A549 (cell line): ENCODE data around the gene ROR2. TPM values are rescaled to one million over a fixed set of nuclear protein-coding genes. Genes with fewer than 3 reads are reported as not detected.

ENCODE experiments used
- ATAC-seq, 2 experiments: fragments of 200-7000 bp in 1 of 2; fragments of >200 bp in 1 of 2; cut with Nextera tagmentation in 1 of 2; cut with Tn5 transposase in 1 of 2; 3 replicates each; pipeline versions ENCODE4 v1.8.0 to v1.9.1; 2018 to 2020; ENCODE audit warnings: mild to moderate bottlenecking in 1 of 2, moderate library complexity in 1 of 2
- CTCF ChIA-PET: fragments of 300-600 bp; sonication (Branson Sonifier 250); formaldehyde crosslinking; extraction: SDS; loops from one replicate; lab custom pipeline; 2021; ENCODE audit warnings: antibody characterized with exemption, inconsistent platforms; lab: Yijun Ruan, JAX
- POLR2A ChIA-PET: fragments of 350-600 bp; formaldehyde crosslinking; extraction: SDS; loops from one replicate; lab custom pipeline; 2021; ENCODE audit warnings: antibody characterized with exemption, inconsistent platforms; lab: Yijun Ruan, JAX
- DNase-seq, 2 experiments: peaks; one replicate each; pipeline versions ENCODE4 v3.0.0 to v3.0.0-alpha.2; 2011 to 2016; ENCODE audit warnings: low read depth in 1 of 2, low spot score in 1 of 2
- FAIRE-seq: peaks from 2 replicates; lab custom pipeline; 2011; peaks lifted over from hg19 to GRCh38; lab: Jason Lieb, UNC
- H3K27ac ChIP-seq, 2 experiments: fragments of >200 bp; sonication (Bioruptor Twin); formaldehyde crosslinking; 3 replicates each; pipeline ENCODE4 v1.5.1; 2016 to 2017
- H3K4me1 ChIP-seq: fragments of >200 bp; sonication (Bioruptor Twin); formaldehyde crosslinking; 3 replicates; pipeline ENCODE4 v1.6.1; 2016
- H3K4me2 ChIP-seq: fragments of >200 bp; sonication (Bioruptor Twin); formaldehyde crosslinking; 3 replicates; pipeline ENCODE4 v1.6.1; 2016
- H3K4me3 ChIP-seq: fragments of >200 bp; sonication (Bioruptor Twin); formaldehyde crosslinking; 3 replicates; pipeline ENCODE4 v1.5.1; 2016
- H3K9me3 ChIP-seq: fragments of >200 bp; sonication (Bioruptor Twin); formaldehyde crosslinking; 3 replicates; pipeline ENCODE4 v1.6.1; 2016
- BHLHE40 ChIP-seq: IDR thresholded peaks from 2 replicates; pipeline ENCODE4 v1.6.1; 2012; ENCODE audit warnings: low read depth, low read length, inconsistent platforms
- CHD2 ChIP-seq: fragments of 150-350 bp; IDR thresholded peaks from 2 replicates; pipeline ENCODE4 v1.6.1; 2014; ENCODE audit warnings: low read length; ENCODE audit not compliant: partially characterized antibody
- EHF ChIP-seq: fragments of 250-450 bp; sonication (Bioruptor Pico); IDR thresholded peaks from 2 replicates; pipeline ENCODE4 v1.5.0; 2020; ENCODE audit warnings: mild to moderate bottlenecking
- EHMT2 ChIP-seq: fragments of 200-600 bp; sonication (generic); IDR thresholded peaks from 2 replicates; pipeline ENCODE4 v1.6.1; 2016; ENCODE audit warnings: antibody characterized with exemption, low read depth, mild to moderate bottlenecking, moderate library complexity
- ESRRA ChIP-seq: fragments of 150-350 bp; IDR thresholded peaks from 2 replicates; pipeline ENCODE4 v1.6.1; 2014; ENCODE audit warnings: mild to moderate bottlenecking, low read length, borderline replicate concordance
- FOXS1 ChIP-seq: fragments of 250-450 bp; sonication (Bioruptor Pico); IDR thresholded peaks from 2 replicates; pipeline ENCODE4 v1.5.0; 2020; ENCODE audit warnings: mild to moderate bottlenecking, moderate library complexity
- HDAC2 ChIP-seq: fragments of 200-600 bp; sonication (generic); IDR thresholded peaks from 2 replicates; pipeline ENCODE4 v1.6.1; 2016
- HEYL ChIP-seq: fragments of 250-450 bp; sonication (Bioruptor Pico); IDR thresholded peaks from 2 replicates; pipeline ENCODE4 v1.8.0; 2021; ENCODE audit warnings: mild to moderate bottlenecking, moderate library complexity
- JUN ChIP-seq, 2 experiments: fragments of >200 bp; sonication (Bioruptor Twin); formaldehyde crosslinking; IDR thresholded peaks; 2 replicates in 1 of 2; 3 replicates in 1 of 2; pipeline ENCODE4 v1.6.1; 2016 to 2017
- KDM1A ChIP-seq: fragments of 200-600 bp; sonication (generic); IDR thresholded peaks from 2 replicates; pipeline ENCODE4 v1.6.1; 2016; ENCODE audit warnings: low read depth, mild to moderate bottlenecking
- KDM5A ChIP-seq: fragments of 200-600 bp; sonication (generic); IDR thresholded peaks from 2 replicates; pipeline ENCODE4 v1.6.1; 2016; ENCODE audit warnings: antibody characterized with exemption, mild to moderate bottlenecking
- POLR2A ChIP-seq: IDR thresholded peaks from 2 replicates; pipeline ENCODE4 v1.6.1; 2012; ENCODE audit warnings: mild to moderate bottlenecking, low read length
- RARB ChIP-seq: fragments of 250-450 bp; sonication (Bioruptor Pico); IDR thresholded peaks from 2 replicates; pipeline ENCODE4 v1.8.0; 2021; ENCODE audit warnings: mild to moderate bottlenecking, moderate library complexity
- RNF2 ChIP-seq: fragments of 200-600 bp; sonication (generic); IDR thresholded peaks from 2 replicates; pipeline ENCODE4 v1.6.1; 2016; ENCODE audit warnings: low read depth, mild to moderate bottlenecking, antibody characterized with exemption, moderate library complexity, borderline replicate concordance
- SMC3 ChIP-seq: fragments of >200 bp; sonication (Bioruptor Twin); formaldehyde crosslinking; IDR thresholded peaks from 3 replicates; pipeline ENCODE4 v1.6.1; 2018; ENCODE audit warnings: inconsistent platforms
- TFCP2L1 ChIP-seq: fragments of 250-450 bp; sonication (Bioruptor Pico); IDR thresholded peaks from 2 replicates; pipeline ENCODE4 v1.5.0; 2021; ENCODE audit warnings: mild to moderate bottlenecking
- TP53 ChIP-seq: fragments of 250-450 bp; sonication (Bioruptor Pico); IDR thresholded peaks from 2 replicates; pipeline ENCODE4 v1.5.0; 2021; ENCODE audit warnings: mild to moderate bottlenecking, moderate library complexity
- ZFP36 ChIP-seq: fragments of 450-650 bp; IDR thresholded peaks from 2 replicates; pipeline ENCODE4 v1.6.1; 2014; ENCODE audit warnings: borderline replicate concordance; ENCODE audit not compliant: partially characterized antibody
- ZSCAN20 ChIP-seq: fragments of 250-450 bp; sonication (Bioruptor Pico); IDR thresholded peaks from 2 replicates; pipeline ENCODE4 v1.8.0; 2022; ENCODE audit warnings: mild to moderate bottlenecking, moderate library complexity
- WGBS: methylation state at CpG from one replicate; pipeline ENCODE4 v1.1.6; 2017; ENCODE audit errors: missing lambda C conversion rate; 5-methylcytosine and 5-hydroxymethylcytosine counted together
- polyA plus RNA-seq, 4 experiments: library from polyadenylated mRNA; depleted of rRNA in 3 of 4; stranded (reverse); fragments of >200 nt; fragmentation: RNase III in 1 of 4; extraction: RNeasy Plus Mini Kit Qiagen cat#74134 plus additional on column Dnase treatment in 1 of 4; gene quantifications; 2 replicates in 3 of 4; 3 replicates in 1 of 4; pipeline ENCODE4 v1.2.3, GENCODE V29; 2011 to 2017
- TF ChIP-seq, protein P1 (sequence below): IDR thresholded peaks from 2 replicates; pipeline ENCODE4 v1.6.1; 2012; ENCODE audit warnings: low read depth, borderline replicate concordance
- TF ChIP-seq, protein P2 (sequence below): IDR thresholded peaks from 2 replicates; pipeline ENCODE4 v1.6.1; 2012
- TF ChIP-seq, protein P3 (sequence below): fragments of >200 bp; sonication (Bioruptor Twin); formaldehyde crosslinking; IDR thresholded peaks from 3 replicates; pipeline ENCODE4 v1.5.1; 2016
- TF ChIP-seq, protein P4 (sequence below): IDR thresholded peaks from 2 replicates; pipeline ENCODE4 v1.6.1; 2012
- TF ChIP-seq, protein P5 (sequence below): fragments of >200 bp; sonication (Bioruptor Twin); formaldehyde crosslinking; IDR thresholded peaks from 2 replicates; pipeline ENCODE4 v1.6.1; 2016
- TF ChIP-seq, protein P6 (sequence below): fragments of 250-450 bp; sonication (Bioruptor Pico); IDR thresholded peaks from 2 replicates; pipeline ENCODE4 v1.5.0; 2020; ENCODE audit warnings: low read depth, mild to moderate bottlenecking, moderate library complexity
- TF ChIP-seq, protein P7 (sequence below): fragments of 150-350 bp; IDR thresholded peaks from 2 replicates; pipeline ENCODE4 v1.6.1; 2014; ENCODE audit warnings: low read depth, mild to moderate bottlenecking, low read length

ROR2 gene
- polyA plus RNA-seq, 2 of the 4 experiments (the other 2 are of a cell fraction), result 0.12 to 0.53 TPM

DNA sequence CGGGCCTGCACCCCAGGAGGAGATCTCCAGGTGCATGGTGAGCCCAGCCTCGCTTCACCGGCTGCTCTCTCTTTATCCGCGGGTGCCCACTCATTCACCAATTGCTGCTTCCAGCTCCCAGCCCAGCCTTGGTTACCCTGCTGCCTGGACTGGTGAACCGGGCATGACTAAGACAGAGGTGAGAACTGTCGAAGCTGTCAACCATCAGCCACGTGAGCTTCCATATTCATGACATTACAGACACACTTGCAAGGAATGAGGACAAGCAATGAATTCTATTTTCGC is 220.5 kb downstream of the ROR2 start:
- H3K9me3 ChIP-seq, result no peaks in the 10 kb centered on the region
- no peak for ATAC-seq
- ChIA-PET CTCF (interaction anchor here (0.6 to 16.0 kb wide), 4 partner anchors 13 to 815 kb away, joined by 3 to 155 read pairs (median 4); no protein-coding TSS in a partner anchor), POLR2A (no interaction called here)
- 0 out of 3 replicates have a peak, but pooled peaks cover 2% of the 10 kb centered on the region for H3K4me1 ChIP-seq
- FAIRE-seq, result no peak
- no peak overlapping the region for H3K4me2 ChIP-seq
- no peak overlapping the region for H3K27ac ChIP-seq
- H3K4me3 ChIP-seq, result no peak overlapping the region
- TF ChIP-seq, protein P1, sequence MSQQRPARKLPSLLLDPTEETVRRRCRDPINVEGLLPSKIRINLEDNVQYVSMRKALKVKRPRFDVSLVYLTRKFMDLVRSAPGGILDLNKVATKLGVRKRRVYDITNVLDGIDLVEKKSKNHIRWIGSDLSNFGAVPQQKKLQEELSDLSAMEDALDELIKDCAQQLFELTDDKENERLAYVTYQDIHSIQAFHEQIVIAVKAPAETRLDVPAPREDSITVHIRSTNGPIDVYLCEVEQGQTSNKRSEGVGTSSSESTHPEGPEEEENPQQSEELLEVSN, result no peak
- TF ChIP-seq, protein P2, sequence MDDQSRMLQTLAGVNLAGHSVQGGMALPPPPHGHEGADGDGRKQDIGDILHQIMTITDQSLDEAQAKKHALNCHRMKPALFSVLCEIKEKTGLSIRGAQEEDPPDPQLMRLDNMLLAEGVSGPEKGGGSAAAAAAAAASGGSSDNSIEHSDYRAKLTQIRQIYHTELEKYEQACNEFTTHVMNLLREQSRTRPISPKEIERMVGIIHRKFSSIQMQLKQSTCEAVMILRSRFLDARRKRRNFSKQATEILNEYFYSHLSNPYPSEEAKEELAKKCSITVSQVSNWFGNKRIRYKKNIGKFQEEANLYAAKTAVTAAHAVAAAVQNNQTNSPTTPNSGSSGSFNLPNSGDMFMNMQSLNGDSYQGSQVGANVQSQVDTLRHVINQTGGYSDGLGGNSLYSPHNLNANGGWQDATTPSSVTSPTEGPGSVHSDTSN, result no peak
- TF ChIP-seq, protein P3, sequence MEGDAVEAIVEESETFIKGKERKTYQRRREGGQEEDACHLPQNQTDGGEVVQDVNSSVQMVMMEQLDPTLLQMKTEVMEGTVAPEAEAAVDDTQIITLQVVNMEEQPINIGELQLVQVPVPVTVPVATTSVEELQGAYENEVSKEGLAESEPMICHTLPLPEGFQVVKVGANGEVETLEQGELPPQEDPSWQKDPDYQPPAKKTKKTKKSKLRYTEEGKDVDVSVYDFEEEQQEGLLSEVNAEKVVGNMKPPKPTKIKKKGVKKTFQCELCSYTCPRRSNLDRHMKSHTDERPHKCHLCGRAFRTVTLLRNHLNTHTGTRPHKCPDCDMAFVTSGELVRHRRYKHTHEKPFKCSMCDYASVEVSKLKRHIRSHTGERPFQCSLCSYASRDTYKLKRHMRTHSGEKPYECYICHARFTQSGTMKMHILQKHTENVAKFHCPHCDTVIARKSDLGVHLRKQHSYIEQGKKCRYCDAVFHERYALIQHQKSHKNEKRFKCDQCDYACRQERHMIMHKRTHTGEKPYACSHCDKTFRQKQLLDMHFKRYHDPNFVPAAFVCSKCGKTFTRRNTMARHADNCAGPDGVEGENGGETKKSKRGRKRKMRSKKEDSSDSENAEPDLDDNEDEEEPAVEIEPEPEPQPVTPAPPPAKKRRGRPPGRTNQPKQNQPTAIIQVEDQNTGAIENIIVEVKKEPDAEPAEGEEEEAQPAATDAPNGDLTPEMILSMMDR, result no peak
- TF ChIP-seq SMC3 (no peak), POLR2A (no peak), EHMT2 (no peak), HEYL (CRISPR knock-in tag) (no peak), BHLHE40 (no peak), TFCP2L1 (CRISPR knock-in tag) (no peak), KDM1A (no peak), EHF (no peak), JUN (IDR thresholded peaks at IDR 0.05) (no peak), ZSCAN20 (no peak), CHD2 (no peak), TP53 (no peak), ZFP36 (no peak)
- TF ChIP-seq, protein P4, sequence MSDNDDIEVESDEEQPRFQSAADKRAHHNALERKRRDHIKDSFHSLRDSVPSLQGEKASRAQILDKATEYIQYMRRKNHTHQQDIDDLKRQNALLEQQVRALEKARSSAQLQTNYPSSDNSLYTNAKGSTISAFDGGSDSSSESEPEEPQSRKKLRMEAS, result no peak
- TF ChIP-seq, protein P5, sequence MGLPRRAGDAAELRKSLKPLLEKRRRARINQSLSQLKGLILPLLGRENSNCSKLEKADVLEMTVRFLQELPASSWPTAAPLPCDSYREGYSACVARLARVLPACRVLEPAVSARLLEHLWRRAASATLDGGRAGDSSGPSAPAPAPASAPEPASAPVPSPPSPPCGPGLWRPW, result no peak
- TF ChIP-seq, protein P6, sequence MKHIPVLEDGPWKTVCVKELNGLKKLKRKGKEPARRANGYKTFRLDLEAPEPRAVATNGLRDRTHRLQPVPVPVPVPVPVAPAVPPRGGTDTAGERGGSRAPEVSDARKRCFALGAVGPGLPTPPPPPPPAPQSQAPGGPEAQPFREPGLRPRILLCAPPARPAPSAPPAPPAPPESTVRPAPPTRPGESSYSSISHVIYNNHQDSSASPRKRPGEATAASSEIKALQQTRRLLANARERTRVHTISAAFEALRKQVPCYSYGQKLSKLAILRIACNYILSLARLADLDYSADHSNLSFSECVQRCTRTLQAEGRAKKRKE, result no peak
- TF ChIP-seq, protein P7, sequence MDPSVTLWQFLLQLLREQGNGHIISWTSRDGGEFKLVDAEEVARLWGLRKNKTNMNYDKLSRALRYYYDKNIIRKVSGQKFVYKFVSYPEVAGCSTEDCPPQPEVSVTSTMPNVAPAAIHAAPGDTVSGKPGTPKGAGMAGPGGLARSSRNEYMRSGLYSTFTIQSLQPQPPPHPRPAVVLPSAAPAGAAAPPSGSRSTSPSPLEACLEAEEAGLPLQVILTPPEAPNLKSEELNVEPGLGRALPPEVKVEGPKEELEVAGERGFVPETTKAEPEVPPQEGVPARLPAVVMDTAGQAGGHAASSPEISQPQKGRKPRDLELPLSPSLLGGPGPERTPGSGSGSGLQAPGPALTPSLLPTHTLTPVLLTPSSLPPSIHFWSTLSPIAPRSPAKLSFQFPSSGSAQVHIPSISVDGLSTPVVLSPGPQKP, result no peak
- WGBS, result 76% methylated on average over 9 of the region's 9 CpGs
- DNase-seq, result no peak

DNA sequence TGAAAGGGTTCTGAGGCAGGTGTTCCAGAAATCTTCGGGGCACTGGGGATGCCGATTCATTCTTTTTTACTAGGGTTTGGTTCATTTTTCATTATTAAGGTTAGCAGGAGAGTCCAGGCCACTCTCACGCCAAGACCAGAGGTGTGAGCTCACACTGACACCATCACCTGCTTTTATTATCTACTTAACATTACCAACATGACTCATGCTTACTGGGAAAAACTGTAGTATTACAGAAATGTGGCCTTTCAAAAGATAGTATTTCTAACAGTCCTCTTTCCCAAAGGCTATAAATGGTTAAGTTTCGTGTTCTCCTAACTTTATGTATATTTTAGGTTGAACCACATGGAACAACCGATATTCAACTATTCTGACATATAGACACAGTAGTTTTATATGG is 222.1 kb downstream of the ROR2 start:
- WGBS, result 65% methylated on average over 5 of the region's 5 CpGs
- DNase-seq (no peak), ATAC-seq (no peak), FAIRE-seq (no peak)
- ChIA-PET POLR2A (no interaction called here), CTCF (interaction anchor here (0.6 to 16.0 kb wide), 19 partner anchors 8 to 1800 kb away, joined by 3 to 155 read pairs (median 4); no protein-coding TSS in a partner anchor)
- no peak for TF ChIP-seq KDM1A
- no peak for TF ChIP-seq ESRRA
- TF ChIP-seq ZSCAN20, result no peak
- no peak for TF ChIP-seq EHMT2
- no peak for TF ChIP-seq RNF2
- TF ChIP-seq RARB (CRISPR knock-in tag), result no peak
- no peak for TF ChIP-seq KDM5A
- no peak for TF ChIP-seq HDAC2
- no peak for TF ChIP-seq CHD2
- no peak for TF ChIP-seq FOXS1 (CRISPR knock-in tag)
- TF ChIP-seq, protein P4, result no peak
- 0 out of 3 replicates have a peak, but pooled peaks cover 2% of the 10 kb centered on the region for H3K4me1 ChIP-seq
- no peak overlapping the region for H3K4me2 ChIP-seq
- H3K4me3 ChIP-seq, result no peak overlapping the region
- no peaks in the 10 kb centered on the region for H3K9me3 ChIP-seq
- H3K27ac ChIP-seq, result no peak overlapping the region
